ENCODE measurements around the gene MPV17. TPM values are rescaled to one million over a fixed set of nuclear protein-coding genes. Genes with fewer than 3 reads are reported as not detected.
A peak's percentile ranks its signal among the peaks of the same experiment; 100 is the strongest.

Gene MPV17
- total and polyA plus RNA-seq, 9 of the 15 experiments (the other 6 are each of a cell fraction or from before 2014, with no cell fraction given): 54.7 to 140 (median 70.2) TPM

DNA sequence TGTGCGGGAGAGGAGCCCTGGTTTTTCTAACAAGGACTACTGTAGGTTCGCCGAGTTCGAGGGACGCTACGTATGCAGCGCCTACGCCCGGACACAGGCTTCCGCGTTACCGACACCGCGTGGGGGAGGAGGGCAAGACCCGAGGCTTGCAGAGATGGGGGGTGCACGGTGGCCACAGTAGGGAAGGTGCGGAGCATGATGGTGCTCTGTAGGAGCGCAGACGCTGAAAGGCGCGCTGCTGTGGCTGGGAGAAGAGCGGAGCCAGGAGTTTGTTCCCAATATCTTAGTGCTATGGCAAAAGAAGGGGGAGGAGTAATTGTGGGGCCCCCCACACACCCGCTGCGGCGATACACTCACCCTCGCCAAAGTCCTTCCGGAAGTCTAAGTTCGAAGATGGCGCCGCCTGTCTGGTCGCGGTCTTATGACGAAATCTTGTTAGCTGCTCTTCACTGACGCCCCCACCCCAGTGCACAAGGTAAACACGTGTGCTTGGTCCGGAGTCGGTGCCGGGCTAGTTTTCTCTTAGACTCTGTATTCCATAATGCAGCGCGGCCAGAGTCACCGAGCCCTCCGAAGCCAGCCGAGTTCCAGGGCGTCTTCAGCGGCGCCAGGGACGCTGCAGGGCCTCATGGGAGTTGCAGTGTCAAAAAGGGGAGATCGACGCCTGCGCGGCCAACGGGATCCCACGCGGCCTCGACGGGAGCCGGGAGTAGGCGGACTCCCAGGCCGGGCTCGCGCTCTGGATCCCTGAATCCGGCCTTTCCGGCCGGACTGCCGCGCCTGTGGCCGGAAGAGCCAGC is 33.7 kb upstream of the MPV17 start, which contains the start of gene GTF3C2 (continued):
- TF ChIP-seq AFF4 (CRISPR knock-in tag; IDR thresholded peaks at IDR 0.05): peak; percentile 82
- no peak for TF ChIP-seq PCBP2 (IDR thresholded peaks at IDR 0.05; ENCODE audit: low read depth, low read length, poor library complexity, severe bottlenecking)
- TF ChIP-seq ILK (tag; IDR thresholded peaks at IDR 0.05; ENCODE audit: borderline replicate concordance, low read depth): no peak
- no peak for TF ChIP-seq ILF3 (IDR thresholded peaks at IDR 0.05; ENCODE audit: borderline replicate concordance)
- TF ChIP-seq ZNF140 (CRISPR knock-in tag; IDR thresholded peaks at IDR 0.05): no peak
- TF ChIP-seq ZMIZ1 (IDR thresholded peaks at IDR 0.05; ENCODE audit: low read depth in 2 of 2, low read length in 2 of 2): 0 out of 4 replicates have a peak, but pooled peaks of 1 of the 2 experiments have one; percentile 7
- TF ChIP-seq, protein P1, sequence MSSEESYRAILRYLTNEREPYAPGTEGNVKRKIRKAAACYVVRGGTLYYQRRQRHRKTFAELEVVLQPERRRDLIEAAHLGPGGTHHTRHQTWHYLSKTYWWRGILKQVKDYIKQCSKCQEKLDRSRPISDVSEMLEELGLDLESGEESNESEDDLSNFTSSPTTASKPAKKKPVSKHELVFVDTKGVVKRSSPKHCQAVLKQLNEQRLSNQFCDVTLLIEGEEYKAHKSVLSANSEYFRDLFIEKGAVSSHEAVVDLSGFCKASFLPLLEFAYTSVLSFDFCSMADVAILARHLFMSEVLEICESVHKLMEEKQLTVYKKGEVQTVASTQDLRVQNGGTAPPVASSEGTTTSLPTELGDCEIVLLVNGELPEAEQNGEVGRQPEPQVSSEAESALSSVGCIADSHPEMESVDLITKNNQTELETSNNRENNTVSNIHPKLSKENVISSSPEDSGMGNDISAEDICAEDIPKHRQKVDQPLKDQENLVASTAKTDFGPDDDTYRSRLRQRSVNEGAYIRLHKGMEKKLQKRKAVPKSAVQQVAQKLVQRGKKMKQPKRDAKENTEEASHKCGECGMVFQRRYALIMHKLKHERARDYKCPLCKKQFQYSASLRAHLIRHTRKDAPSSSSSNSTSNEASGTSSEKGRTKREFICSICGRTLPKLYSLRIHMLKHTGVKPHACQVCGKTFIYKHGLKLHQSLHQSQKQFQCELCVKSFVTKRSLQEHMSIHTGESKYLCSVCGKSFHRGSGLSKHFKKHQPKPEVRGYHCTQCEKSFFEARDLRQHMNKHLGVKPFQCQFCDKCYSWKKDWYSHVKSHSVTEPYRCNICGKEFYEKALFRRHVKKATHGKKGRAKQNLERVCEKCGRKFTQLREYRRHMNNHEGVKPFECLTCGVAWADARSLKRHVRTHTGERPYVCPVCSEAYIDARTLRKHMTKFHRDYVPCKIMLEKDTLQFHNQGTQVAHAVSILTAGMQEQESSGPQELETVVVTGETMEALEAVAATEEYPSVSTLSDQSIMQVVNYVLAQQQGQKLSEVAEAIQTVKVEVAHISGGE (CRISPR knock-in tag; IDR thresholded peaks at IDR 0.05): peak in 2 of 3 experiments; percentile 54 to 89; a peak in 3 of 6 replicates
- TF ChIP-seq ZNF561 (CRISPR knock-in tag; conservative IDR thresholded peaks at IDR 0.05): no peak
- no peak for TF ChIP-seq SREBF1 (IDR thresholded peaks at IDR 0.05; ENCODE audit: borderline replicate concordance, low read depth, low read length)
- TF ChIP-seq KDM2B (CRISPR knock-in tag; IDR thresholded peaks at IDR 0.05): no peak
- TF ChIP-seq ZNF695 (CRISPR knock-in tag; IDR thresholded peaks at IDR 0.05): no peak
- TF ChIP-seq TCF7 (IDR thresholded peaks at IDR 0.05; ENCODE audit: borderline replicate concordance): 0 out of 2 replicates have a peak, but pooled peaks have one; percentile 24
- no peak for TF ChIP-seq SMAD1 (IDR thresholded peaks at IDR 0.05; ENCODE audit: low read depth, low read length, partially characterized antibody)
- TF ChIP-seq FUS (optimal IDR thresholded peaks at IDR 0.05; ENCODE audit: low read depth, low read length): no peak
- no peak for TF ChIP-seq ZNF212 (CRISPR knock-in tag; IDR thresholded peaks at IDR 0.05)

Measured in K562 (cell line).